CD4-positive, alpha-beta T cell treated with Interleukin-10 for 1 hour (primary cell): ENCODE measurements around the gene POU3F2.

Experiments
- DNase-seq: peaks from one replicate; pipeline ENCODE4 v3.0.0-alpha.2; 2020

POU3F2 gene

DNA sequence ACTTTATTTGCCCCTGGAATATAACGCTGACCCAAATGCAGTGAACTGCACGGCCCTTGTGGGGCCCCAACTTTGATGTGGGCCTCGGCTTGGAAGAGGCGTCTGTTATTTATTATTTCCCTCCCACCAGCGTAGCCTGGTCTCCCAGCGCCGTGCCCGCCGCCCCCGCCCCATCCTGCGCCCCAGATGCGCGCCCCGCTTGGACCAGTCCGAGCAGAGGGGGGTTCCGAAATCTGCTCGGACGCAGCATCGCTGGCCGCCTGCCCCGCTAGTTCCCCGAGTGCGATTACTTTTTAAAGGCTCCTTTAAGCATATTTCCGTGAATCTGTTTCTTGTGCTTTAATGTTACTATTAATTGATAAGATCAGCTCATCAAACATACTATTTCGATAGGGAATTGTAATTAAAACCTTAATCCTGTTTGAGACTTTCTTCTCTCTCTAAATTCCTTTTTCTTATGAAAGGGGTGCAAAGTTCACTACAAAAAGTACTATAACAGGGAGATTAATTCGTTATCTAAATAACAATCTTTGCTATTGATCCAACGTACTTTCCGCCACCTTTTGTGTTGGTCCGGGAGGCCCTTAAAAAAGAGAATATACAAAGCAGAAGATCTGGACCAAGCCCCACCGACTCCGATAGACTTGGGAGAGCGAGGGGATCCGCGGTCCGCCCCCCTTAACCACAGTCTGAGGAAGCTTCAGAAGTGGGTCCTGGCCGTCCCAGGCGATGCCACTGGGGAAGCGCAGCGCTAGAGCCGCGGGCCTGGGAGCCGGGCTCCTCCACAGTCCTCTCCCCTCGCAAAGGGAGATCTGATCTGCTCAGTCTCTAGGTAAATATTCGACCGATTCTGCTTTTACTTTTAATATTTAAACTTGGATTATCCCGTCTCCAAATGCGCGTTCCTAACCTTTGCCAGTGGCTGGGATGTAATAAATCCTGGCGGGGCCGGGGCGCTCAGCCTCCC, 10.2 kb downstream of the POU3F2 start:
- no peak for DNase-seq

DNA sequence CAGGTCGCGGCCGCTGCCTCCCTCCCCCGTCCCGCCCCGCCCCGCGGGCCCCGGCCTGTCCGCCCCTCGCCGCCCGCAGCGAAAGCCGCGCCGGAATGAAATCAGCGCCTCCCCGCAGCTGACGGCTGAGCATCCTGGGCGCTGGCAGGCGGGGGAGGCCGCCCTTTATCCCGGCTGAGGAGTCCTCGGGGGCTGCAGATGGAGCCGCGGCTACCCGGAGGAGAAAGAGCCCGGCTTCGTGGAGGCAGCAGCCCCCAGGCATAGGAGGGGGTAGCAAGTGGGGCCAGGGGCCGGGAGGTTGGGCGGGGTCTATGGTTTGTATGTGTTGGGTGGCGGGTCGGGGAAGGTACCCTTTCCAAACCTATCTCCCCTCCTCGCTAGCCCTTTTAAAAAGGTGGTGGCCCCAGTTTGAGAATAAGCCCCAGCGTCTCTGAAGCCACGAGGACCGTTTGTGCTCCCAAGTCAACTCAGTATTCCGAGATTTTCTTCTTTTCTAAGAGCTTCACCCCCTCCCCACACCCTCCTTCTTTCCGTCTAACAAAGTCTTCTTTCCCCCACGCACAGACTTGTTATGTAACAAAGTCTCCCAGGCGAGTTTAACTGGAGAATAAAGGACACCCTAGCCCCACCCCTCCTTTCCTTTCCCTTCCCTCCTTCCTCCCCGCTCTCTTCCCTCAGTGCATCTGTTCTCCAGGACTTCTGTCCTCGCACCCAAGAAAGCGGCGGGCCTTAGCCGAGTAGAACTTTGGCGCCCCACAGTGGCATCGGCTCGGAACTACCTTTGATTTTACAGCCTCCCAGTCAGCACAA, 11.0 kb downstream of the POU3F2 start:
- DNase-seq = peak; percentile 70

DNA sequence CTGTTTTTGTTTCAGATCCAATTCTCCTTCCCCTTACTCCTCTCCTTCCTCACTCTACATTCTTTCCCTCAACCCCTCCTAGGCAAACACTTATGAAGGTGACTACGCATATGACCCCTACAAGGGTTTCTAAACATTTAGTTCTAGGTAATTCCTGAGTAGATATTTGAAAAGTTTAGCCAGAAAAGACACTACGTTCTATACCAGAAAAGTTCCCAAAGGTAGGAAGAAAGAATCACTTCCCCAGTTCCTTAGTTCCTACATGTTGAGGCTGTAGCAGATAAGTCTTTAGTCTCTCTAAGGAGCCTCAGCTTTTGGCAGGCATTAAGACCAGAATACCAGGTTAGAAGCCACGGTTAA, 11.6 kb downstream of the POU3F2 start:
- no peak for DNase-seq

DNA sequence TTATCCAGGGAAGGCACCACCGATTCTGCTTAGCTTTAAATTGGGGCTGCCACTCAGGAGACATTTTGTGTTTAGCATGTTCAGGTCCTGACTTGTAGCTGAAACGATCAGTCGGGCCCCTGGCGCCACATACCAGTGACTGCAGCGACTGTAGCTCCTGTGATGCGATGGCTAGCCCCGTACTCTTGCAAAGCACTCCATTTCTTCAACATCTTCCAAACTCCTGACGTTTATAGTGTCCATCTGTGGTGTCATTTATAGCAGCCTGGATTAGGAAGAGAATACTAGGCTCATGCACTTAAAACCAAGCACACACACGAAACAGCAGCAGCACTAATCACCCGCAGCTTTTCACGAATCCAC, 13.0 kb downstream of the POU3F2 start:
- DNase-seq = no peak

DNA sequence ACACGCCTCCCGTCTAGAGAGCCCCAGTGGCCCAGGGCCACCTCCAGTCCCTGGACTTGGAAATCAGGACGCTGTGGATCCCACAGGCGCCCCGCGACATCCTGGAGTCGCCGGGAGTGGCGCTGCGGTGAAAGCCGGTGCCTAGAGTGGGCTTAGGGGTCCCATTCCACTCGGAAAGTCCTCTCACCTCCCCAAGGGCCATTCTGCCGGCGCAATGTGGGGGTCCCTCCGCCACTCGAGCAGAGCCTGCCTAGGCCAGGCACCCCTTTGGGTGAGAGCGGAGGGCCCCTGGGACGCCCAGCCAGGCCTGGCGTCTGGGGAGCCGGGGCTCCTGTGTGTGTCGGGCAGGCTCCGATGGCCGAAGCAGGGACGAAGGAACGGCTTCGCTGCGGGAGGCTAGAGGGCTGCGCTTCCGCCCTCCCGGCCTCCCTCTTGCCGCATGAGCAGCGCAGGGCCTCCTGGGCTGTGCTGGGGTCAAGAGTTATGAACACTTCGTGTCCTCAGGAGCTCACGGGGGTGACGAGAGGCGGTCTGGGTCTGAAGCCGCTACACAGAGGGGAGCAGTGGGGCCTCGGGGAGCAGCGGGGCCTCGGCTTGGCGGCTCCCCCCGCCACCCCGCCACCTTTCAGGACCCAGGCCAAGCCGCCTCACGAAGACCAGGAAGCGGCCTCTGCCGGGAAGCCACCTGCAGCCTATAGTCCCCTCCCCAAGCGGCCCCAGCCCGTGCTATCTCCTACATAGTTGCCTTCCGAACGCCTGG, 13.6 kb downstream of the POU3F2 start:
- no peak for DNase-seq

DNA sequence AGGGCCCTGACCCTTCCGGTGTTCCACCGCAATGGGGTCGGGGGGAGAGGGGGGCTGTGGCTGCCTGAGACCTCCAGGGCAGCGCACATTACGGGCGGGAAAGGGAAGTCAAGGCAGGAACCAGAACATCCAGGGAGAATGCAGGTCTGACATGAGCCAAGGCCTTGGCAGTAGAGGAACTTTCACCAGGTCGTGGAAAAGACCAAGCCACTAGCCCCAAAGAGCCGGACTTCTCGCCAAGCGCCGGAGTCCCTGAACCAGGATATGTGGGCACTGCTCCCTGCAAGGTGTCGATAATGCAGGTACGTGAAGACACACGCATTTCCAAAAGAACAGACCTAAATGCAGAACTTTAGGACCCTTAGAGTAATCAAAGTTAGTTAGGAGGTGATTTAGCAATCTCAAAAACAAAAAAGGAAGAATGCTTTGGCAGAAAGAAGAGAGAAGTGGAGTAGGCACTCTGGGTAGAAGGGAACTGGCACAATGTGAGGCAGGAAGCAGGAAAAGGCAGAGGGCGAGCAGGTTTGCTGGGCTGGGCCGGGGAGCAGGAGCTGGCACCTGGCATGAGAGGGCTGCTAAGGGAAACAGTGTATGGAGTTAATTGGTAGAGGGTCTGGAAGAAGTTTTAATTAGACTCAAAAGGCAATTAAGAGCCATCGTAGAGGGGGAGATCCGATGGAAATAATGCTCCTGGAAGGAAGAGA, 14.3 kb downstream of the POU3F2 start:
- no peak for DNase-seq

DNA sequence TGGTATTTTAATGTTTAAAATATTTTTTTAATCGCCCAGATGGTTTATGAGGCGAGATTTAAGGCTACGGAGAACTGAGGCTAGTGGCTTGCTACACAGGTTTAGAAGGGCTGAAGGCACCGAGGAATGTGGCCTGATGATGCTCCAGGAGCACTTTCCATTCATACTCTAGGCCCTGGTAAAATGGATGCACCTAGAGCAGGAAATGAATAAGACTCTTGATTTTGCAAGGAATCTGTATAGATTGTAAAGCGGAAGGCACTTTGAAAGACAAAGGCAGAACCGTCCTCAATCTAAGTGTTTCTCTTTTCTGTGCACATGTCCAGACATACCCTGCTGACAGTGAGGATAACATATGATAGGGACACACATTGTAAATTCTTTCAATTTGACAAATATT, 30.1 kb downstream of the POU3F2 start:
- DNase-seq = no peak

DNA sequence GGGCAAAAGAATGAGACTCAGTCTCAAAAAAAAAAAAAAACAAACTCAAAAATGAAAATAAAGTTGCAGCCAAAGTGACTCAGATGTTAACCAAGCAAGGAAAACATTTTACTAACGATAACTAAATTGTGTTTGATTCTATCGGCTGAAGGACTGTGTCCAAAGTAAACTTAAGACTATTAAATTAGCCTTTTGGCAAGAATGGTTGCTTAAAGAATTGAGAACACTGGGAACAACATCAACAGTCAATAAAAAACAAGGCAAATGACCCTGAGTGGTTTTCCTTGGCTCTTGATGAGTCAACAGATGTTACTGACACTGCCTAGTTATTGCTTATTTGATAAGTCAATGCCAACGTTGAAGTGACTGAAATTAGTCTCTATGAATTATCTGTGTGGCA, 36.7 kb downstream of the POU3F2 start:
- no peak for DNase-seq

DNA sequence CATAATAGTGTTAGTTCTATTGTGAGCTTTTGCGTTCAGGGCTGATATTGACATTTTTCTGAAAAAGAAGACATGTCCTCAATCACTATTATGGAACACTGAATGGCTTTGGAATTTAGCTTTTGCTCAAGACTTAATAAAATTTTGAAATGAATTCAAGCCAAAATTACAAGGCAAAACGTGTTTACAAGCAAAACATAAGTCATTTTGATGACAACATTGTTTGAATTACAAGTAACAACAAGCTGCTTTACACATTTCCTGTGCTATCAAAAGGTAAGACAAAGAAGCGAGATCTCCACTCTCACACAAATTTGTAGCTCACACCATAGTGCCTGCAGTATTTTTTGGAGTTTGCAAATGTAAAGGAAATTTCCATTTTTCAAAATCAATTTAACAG, 37.4 kb downstream of the POU3F2 start:
- no peak for DNase-seq

DNA sequence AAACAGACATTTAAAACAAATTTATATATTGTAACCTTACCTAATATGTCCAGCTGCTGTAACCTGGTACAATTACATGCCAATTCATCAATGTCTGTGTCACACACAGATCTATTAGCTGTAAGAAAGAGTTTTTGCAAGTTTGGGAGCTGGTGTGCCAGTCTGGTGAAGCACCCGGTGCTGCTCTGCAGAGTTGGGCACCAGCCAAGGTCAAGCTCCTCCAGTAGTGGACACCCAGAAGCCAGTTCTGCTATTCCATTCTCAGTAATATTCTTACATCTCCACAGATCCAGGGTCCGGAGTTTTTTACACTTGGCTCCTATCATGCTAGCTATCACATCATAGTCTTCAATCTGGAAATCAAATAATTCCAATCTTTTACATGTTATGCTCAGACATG, 41.0 kb downstream of the POU3F2 start:
- DNase-seq = no peak

DNA sequence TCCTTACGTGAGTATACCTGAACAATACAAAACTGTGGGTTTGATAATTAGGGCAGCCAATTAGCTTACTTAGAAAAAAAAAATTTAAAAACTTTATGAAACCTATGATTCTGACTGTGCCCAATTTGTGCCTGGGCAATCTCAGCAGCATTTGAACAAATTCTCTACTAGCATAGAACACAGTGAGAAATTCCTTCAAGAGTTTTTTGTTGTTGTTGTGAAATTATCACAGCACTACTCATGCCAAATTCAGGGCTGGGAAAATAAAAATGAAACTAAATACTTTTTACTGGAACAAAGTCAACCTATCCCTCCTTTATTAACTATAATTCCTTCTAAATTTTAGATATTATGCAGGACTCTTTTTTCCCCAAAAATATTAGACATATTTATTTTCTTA, 42.9 kb downstream of the POU3F2 start:
- DNase-seq = no peak

DNA sequence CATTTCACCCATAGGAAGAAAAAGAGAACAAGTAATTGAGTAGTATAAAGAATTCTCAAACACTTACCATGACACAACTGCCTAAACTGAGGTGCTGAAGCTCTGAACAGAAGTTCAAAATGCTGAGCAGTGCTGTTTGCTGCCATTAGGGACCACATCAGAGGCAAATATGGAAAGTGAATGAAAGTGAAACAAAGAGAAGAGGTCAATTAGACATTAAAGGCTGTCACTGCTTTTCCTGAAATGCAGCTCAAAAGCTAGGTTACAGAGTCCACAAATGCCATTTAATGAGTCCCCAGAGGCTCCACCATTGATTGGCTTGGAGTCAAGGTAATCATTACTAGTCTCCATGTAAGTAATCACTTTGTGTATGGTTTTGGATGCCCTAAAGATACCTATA, 46.1 kb downstream of the POU3F2 start:
- DNase-seq = no peak

DNA sequence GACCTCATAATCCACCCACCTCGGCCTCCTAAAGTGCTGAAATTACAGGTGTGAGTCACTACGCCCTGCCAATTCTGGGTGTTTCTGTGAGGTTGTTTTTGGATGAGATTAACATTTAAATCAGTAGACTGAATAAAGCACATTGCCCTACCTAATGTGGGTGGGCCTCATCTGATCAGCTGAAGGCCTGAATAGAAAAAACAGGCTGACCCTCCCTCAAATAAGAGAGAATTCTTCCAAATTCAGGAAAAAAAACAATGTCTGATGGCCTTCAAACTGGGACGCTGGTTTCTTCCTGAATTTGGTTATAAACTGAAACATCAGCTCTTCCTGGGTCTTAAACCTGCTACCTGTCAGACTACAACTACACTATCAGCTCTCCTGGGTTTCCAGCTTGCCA, 51.0 kb downstream of the POU3F2 start:
- DNase-seq = no peak

DNA sequence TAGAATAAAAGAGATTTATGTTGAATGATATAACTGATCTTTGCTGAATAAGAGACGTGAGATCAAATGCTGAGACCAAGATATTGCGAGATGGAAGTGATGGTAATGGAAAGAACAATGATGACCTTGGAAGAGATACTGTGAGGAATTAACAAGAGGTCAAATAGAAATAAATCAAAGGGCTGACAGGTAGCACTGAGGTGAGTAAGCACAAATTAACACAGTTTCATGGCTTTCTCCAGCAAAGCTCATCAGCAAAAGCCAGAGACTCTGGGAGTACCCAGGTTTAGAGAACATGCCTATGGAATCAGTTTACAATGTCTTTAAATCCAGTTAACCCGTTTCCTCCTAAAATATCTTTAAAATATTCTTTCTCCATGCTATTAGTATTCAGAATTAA, 53.3 kb downstream of the POU3F2 start:
- no peak for DNase-seq
